Neural progenitor cell (in vitro differentiated cells): ENCODE results near the gene SFMBT1. TPM values are rescaled to one million over a fixed set of nuclear protein-coding genes. Genes with fewer than 3 reads are reported as not detected.

ENCODE experiments used
- DNase-seq: peaks from one replicate; pipeline ENCODE4 v3.0.0-alpha.2; 2016; ENCODE audit warnings: low spot score
- H2AFZ ChIP-seq: fragments of 200-600 bp; sonication (generic); replicated peaks from 2 replicates; pipeline ENCODE4 v1.6.1; 2016; ENCODE audit warnings: antibody characterized with exemption
- H3F3A ChIP-seq: fragments of 200-600 bp; sonication (generic); 2 replicates; pipeline ENCODE4 v1.6.1; 2016; ENCODE audit warnings: antibody characterized with exemption, low read depth
- H3K27ac ChIP-seq: fragments of 200-600 bp; sonication (generic); 2 replicates; pipeline ENCODE4 v1.5.1; 2016; ENCODE audit warnings: mild to moderate bottlenecking
- H3K27me3 ChIP-seq: fragments of 200-600 bp; sonication (generic); 2 replicates; pipeline ENCODE4 v1.6.1; 2016; ENCODE audit warnings: mild to moderate bottlenecking, moderate library complexity
- H3K36me3 ChIP-seq: fragments of 200-600 bp; sonication (generic); 2 replicates; pipeline ENCODE4 v1.5.1; 2016
- H3K4me1 ChIP-seq: fragments of 200-600 bp; sonication (generic); 2 replicates; pipeline ENCODE4 v1.6.1; 2016; ENCODE audit warnings: mixed run types
- H3K4me2 ChIP-seq: fragments of 200-600 bp; sonication (generic); 2 replicates; pipeline ENCODE4 v1.6.1; 2016
- H3K4me3 ChIP-seq: fragments of 200-600 bp; sonication (generic); 2 replicates; pipeline ENCODE4 v1.5.1; 2016
- H3K79me2 ChIP-seq: fragments of 200-600 bp; sonication (generic); 2 replicates; pipeline ENCODE4 v1.6.1; 2016; ENCODE audit warnings: low read depth
- H3K9ac ChIP-seq: fragments of 200-600 bp; sonication (generic); 2 replicates; pipeline ENCODE4 v1.6.1; 2016
- H3K9me3 ChIP-seq: fragments of 200-600 bp; sonication (generic); 2 replicates; pipeline ENCODE4 v1.5.1; 2016; ENCODE audit warnings: low read depth
- H4K20me1 ChIP-seq: fragments of 200-600 bp; sonication (generic); 2 replicates; pipeline ENCODE4 v1.6.1; 2016; ENCODE audit warnings: low read depth
- H3K27ac Mint-ChIP-seq: 3 replicates; pipeline ENCODE4 v1.8.0; 2021; ENCODE audit warnings: mixed read lengths
- H3K27me3 Mint-ChIP-seq: 2 replicates; pipeline ENCODE4 v1.8.0; 2022; ENCODE audit warnings: low read depth, mild to moderate bottlenecking, inconsistent platforms, moderate library complexity, mixed read lengths; ENCODE audit not compliant: insufficient read depth
- H3K36me3 Mint-ChIP-seq: 3 replicates; pipeline ENCODE4 v1.8.0; 2021; ENCODE audit warnings: mixed read lengths
- H3K4me1 Mint-ChIP-seq: 3 replicates; pipeline ENCODE4 v1.8.0; 2021; ENCODE audit warnings: mixed read lengths
- H3K4me3 Mint-ChIP-seq: 3 replicates; pipeline ENCODE4 v1.8.0; 2021; ENCODE audit warnings: mild to moderate bottlenecking, moderate library complexity, mixed read lengths
- H3K9me3 Mint-ChIP-seq: 3 replicates; pipeline ENCODE4 v1.8.0; 2020; ENCODE audit warnings: mixed read lengths
- CTCF ChIP-seq: fragments of 200-600 bp; sonication (generic); IDR thresholded peaks from 2 replicates; pipeline ENCODE4 v1.5.1; 2017; ENCODE audit warnings: antibody characterized with exemption, mild to moderate bottlenecking
- EZH2 ChIP-seq: fragments of 200-600 bp; sonication (generic); IDR thresholded peaks from 2 replicates; pipeline ENCODE4 v1.6.1; 2017; ENCODE audit warnings: antibody characterized with exemption, mild to moderate bottlenecking, moderate library complexity
- EZH2phosphoT487 ChIP-seq: fragments of 200-600 bp; sonication (generic); IDR thresholded peaks from 2 replicates; pipeline ENCODE4 v1.6.1; 2017; ENCODE audit warnings: antibody characterized with exemption
- total RNA-seq: library from RNA; depleted of rRNA; stranded (reverse); fragments of >200 nt; gene quantifications from 2 replicates; pipeline ENCODE4 v1.2.3, GENCODE V29; 2015; ENCODE audit warnings: low replicate concordance

The SFMBT1 gene
- total RNA-seq, 1 donor from 2014 or later, result 18.5 TPM

GRCh38 chr3:53082736-53083135 is 36.9 kb upstream of the SFMBT1 start:
- Histone ChIP-seq H3K9ac (no peak overlapping the region), H3K27me3 (no peaks in the 10 kb centered on the region), H2AFZ (no peak overlapping the region), H3K4me2 (no peak overlapping the region), H3K27ac (no peak overlapping the region), H3K79me2 (no peaks in the 10 kb centered on the region), H3K4me3 (no peak overlapping the region), H3F3A (no peaks in the 10 kb centered on the region), H3K9me3 (no peaks in the 10 kb centered on the region), H4K20me1 (no peaks in the 10 kb centered on the region), H3K36me3 (no peaks in the 10 kb centered on the region), H3K4me1 (no peaks in the 10 kb centered on the region)
- Mint-ChIP-seq H3K36me3 (no peaks in the 10 kb centered on the region), H3K4me1 (peaks cover 13% of the 10 kb centered on the region), H3K27ac (no peak overlapping the region), H3K27me3 (peaks cover 3% of the 10 kb centered on the region), H3K9me3 (no peaks in the 10 kb centered on the region), H3K4me3 (no peak overlapping the region)
- no peak for DNase-seq
- TF ChIP-seq EZH2phosphoT487 (no peak), EZH2 (no peak), CTCF (no peak)

- no peaks in the 10 kb centered on the region for H3K36me3 Mint-ChIP-seq
- no peak for DNase-seq
Measured at GRCh38 chr3:53081318-53081717, 35.4 kb upstream of the SFMBT1 start.

GRCh38 chr3:53080612-53081205 is 34.8 kb upstream of the SFMBT1 start:
- Mint-ChIP-seq H3K27ac (no peak overlapping the region), H3K4me3 (no peak overlapping the region), H3K9me3 (no peaks in the 10 kb centered on the region), H3K4me1 (peaks cover 11% of the 10 kb centered on the region), H3K36me3 (no peaks in the 10 kb centered on the region), H3K27me3 (peaks cover 3% of the 10 kb centered on the region)
- no peaks in the 10 kb centered on the region for H3K36me3 ChIP-seq
- H3K27me3 ChIP-seq, result no peaks in the 10 kb centered on the region
- no peaks in the 10 kb centered on the region for H3K4me1 ChIP-seq
- no peak for TF ChIP-seq EZH2phosphoT487
- TF ChIP-seq CTCF, result no peak
- TF ChIP-seq EZH2, result no peak
- H2AFZ ChIP-seq, result no peak overlapping the region
- no peaks in the 10 kb centered on the region for H4K20me1 ChIP-seq
- H3K9me3 ChIP-seq, result no peaks in the 10 kb centered on the region
- H3K4me3 ChIP-seq, result no peak overlapping the region
- H3K79me2 ChIP-seq, result no peaks in the 10 kb centered on the region
- H3K27ac ChIP-seq, result no peak overlapping the region
- no peaks in the 10 kb centered on the region for H3F3A ChIP-seq
- no peak for DNase-seq
- no peak overlapping the region for H3K4me2 ChIP-seq
- no peak overlapping the region for H3K9ac ChIP-seq

More at GRCh38 chr3:53081318-53081717, 35.4 kb upstream of the SFMBT1 start:
- Histone ChIP-seq H2AFZ (no peak overlapping the region), H3F3A (no peaks in the 10 kb centered on the region), H4K20me1 (no peaks in the 10 kb centered on the region), H3K27ac (no peak overlapping the region), H3K4me3 (no peak overlapping the region), H3K36me3 (no peaks in the 10 kb centered on the region), H3K4me1 (no peaks in the 10 kb centered on the region), H3K9me3 (no peaks in the 10 kb centered on the region), H3K79me2 (no peaks in the 10 kb centered on the region), H3K4me2 (no peak overlapping the region), H3K9ac (no peak overlapping the region), H3K27me3 (no peaks in the 10 kb centered on the region)
- no peak overlapping the region for H3K4me3 Mint-ChIP-seq
- no peak overlapping the region for H3K27ac Mint-ChIP-seq
- TF ChIP-seq EZH2phosphoT487, result no peak
- TF ChIP-seq CTCF, result no peak
- TF ChIP-seq EZH2, result no peak
- peaks cover 3% of the 10 kb centered on the region for H3K27me3 Mint-ChIP-seq
- H3K9me3 Mint-ChIP-seq, result no peaks in the 10 kb centered on the region
- peaks cover 13% of the 10 kb centered on the region for H3K4me1 Mint-ChIP-seq
